DOHH2 (cell line): ENCODE results near the gene MAZ.

ENCODE experiments used
- H3F3A ChIP-seq: fragments of 200-600 bp; sonication (generic), shearing (Covaris generic); 2 replicates; pipeline ENCODE4 v1.6.0; 2016; ENCODE audit warnings: antibody characterized with exemption, mild to moderate bottlenecking; ENCODE audit not compliant: control insufficient read depth, insufficient read depth
- H3K27ac ChIP-seq: fragments of 200-600 bp; sonication (generic); 2 replicates; pipeline ENCODE4 v1.5.1; 2014; ENCODE audit warnings: low read depth, mild to moderate bottlenecking, low read length, moderate library complexity
- H3K27me3 ChIP-seq: fragments of 200-600 bp; sonication (generic); 2 replicates; pipeline ENCODE4 v1.6.1; 2014; ENCODE audit warnings: mild to moderate bottlenecking, low read length, mixed read lengths; ENCODE audit not compliant: control insufficient read depth
- H3K36me3 ChIP-seq: fragments of 200-600 bp; sonication (generic); 2 replicates; pipeline ENCODE4 v1.6.1; 2014; ENCODE audit warnings: mild to moderate bottlenecking, low read length, moderate library complexity, mixed read lengths; ENCODE audit not compliant: control insufficient read depth
- H3K4me1 ChIP-seq: fragments of 200-600 bp; sonication (generic); 2 replicates; pipeline ENCODE4 v1.6.1; 2014; ENCODE audit warnings: mild to moderate bottlenecking, low read length, mixed read lengths; ENCODE audit not compliant: control insufficient read depth
- H3K4me2 ChIP-seq: fragments of 200-600 bp; sonication (generic); 2 replicates; pipeline ENCODE4 v1.6.0; 2014; ENCODE audit warnings: mild to moderate bottlenecking, low read length, moderate library complexity
- H3K4me3 ChIP-seq: fragments of 200-600 bp; sonication (generic); 2 replicates; pipeline ENCODE4 v1.5.1; 2014; ENCODE audit warnings: mild to moderate bottlenecking, low read length, mixed read lengths
- H3K79me2 ChIP-seq: fragments of 200-600 bp; sonication (generic); 2 replicates; pipeline ENCODE4 v1.6.1; 2014; ENCODE audit warnings: mild to moderate bottlenecking, low read length, mixed read lengths; ENCODE audit not compliant: control insufficient read depth
- H3K9me2 ChIP-seq: fragments of 200-600 bp; sonication (generic); replicated peaks from 2 replicates; pipeline ENCODE4 v1.6.1; 2014; ENCODE audit warnings: mild to moderate bottlenecking, low read length, mixed read lengths; ENCODE audit not compliant: control insufficient read depth
- H3K9me3 ChIP-seq: fragments of 200-600 bp; sonication (generic); 2 replicates; pipeline ENCODE4 v1.6.1; 2014; ENCODE audit warnings: antibody characterized with exemption, low read length, mixed read lengths; ENCODE audit not compliant: control insufficient read depth, insufficient read depth
- H4K20me1 ChIP-seq: fragments of 200-600 bp; sonication (generic); 2 replicates; pipeline ENCODE4 v1.6.0; 2014; ENCODE audit warnings: low read depth, mild to moderate bottlenecking, antibody characterized with exemption, low read length, moderate library complexity; ENCODE audit not compliant: control insufficient read depth, insufficient read depth
- CTCF ChIP-seq: fragments of 200-600 bp; sonication (generic); IDR thresholded peaks from one replicate; pipeline ENCODE4 v1.5.1; 2014; ENCODE audit warnings: antibody characterized with exemption, mild to moderate bottlenecking, low read depth, low read length; ENCODE audit not compliant: poor library complexity, severe bottlenecking
- EZH2phosphoT487 ChIP-seq: fragments of 200-600 bp; sonication (generic); IDR thresholded peaks from 2 replicates; pipeline ENCODE4 v1.6.1; 2017; ENCODE audit warnings: borderline replicate concordance, mild to moderate bottlenecking, antibody characterized with exemption, low read length, moderate library complexity, mixed read lengths

Gene MAZ

DNA sequence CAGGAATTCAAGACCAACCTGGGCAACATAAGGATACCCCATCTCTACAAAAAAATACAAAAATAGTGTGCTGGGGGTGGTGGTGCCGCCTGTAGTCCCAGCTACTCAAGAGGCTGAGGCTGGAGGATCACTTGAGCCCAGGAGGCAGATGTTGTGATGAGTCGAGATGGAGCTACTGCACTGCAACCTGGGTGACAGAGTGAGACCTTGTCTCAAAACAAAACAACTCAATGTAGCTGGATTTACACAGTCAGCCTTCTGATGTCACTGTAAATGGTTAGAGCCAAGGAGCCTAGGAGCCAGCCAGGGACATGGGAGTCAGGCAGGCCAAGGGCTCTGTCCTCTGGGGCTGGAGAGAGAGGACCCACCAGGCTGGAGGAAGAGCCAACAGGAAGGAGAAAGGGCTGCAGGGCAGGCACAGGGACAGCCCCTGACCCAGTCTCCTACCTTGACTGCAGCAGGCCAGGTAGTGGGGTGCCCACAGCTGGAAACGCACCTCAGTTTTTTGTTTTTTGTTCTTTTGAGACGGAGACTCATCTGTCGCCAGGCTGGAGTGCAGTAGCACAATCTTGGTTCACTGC lies 48.3 kb downstream of the MAZ start:
- H3F3A ChIP-seq: no peaks in the 10 kb centered on the region
- H3K36me3 ChIP-seq: peaks cover 7% of the 10 kb centered on the region; the same call in 1 of the 2 replicates
- H3K9me2 ChIP-seq: no peaks in the 10 kb centered on the region

GRCh38 chr16:29857133-29857760 lies 50.9 kb downstream of the MAZ start:
- H3K4me3 ChIP-seq: no peak overlapping the region
- no peak for TF ChIP-seq CTCF
- no peak for TF ChIP-seq EZH2phosphoT487
- H3K27ac ChIP-seq: no peak overlapping the region
- no peaks in the 10 kb centered on the region for H4K20me1 ChIP-seq
- peaks cover 14% of the 10 kb centered on the region for H3K79me2 ChIP-seq
- H3K27me3 ChIP-seq: no peaks in the 10 kb centered on the region
- no peaks in the 10 kb centered on the region for H3F3A ChIP-seq
- peaks cover 20% of the 10 kb centered on the region for H3K36me3 ChIP-seq
- no peaks in the 10 kb centered on the region for H3K9me2 ChIP-seq
- no peak overlapping the region for H3K4me2 ChIP-seq
- H3K4me1 ChIP-seq: peaks cover 4% of the 10 kb centered on the region
- no peaks in the 10 kb centered on the region for H3K9me3 ChIP-seq

More for the DNA sequence above, 48.3 kb downstream of the MAZ start:
- no peaks in the 10 kb centered on the region for H3K4me1 ChIP-seq
- H3K9me3 ChIP-seq: no peaks in the 10 kb centered on the region
- TF ChIP-seq EZH2phosphoT487 (no peak), CTCF (no peak)
- no peak overlapping the region for H3K4me2 ChIP-seq
- H3K4me3 ChIP-seq: no peak overlapping the region
- no peaks in the 10 kb centered on the region for H3K79me2 ChIP-seq
- no peaks in the 10 kb centered on the region for H3K27me3 ChIP-seq
- H3K27ac ChIP-seq: no peak overlapping the region
- H4K20me1 ChIP-seq: no peaks in the 10 kb centered on the region

DNA sequence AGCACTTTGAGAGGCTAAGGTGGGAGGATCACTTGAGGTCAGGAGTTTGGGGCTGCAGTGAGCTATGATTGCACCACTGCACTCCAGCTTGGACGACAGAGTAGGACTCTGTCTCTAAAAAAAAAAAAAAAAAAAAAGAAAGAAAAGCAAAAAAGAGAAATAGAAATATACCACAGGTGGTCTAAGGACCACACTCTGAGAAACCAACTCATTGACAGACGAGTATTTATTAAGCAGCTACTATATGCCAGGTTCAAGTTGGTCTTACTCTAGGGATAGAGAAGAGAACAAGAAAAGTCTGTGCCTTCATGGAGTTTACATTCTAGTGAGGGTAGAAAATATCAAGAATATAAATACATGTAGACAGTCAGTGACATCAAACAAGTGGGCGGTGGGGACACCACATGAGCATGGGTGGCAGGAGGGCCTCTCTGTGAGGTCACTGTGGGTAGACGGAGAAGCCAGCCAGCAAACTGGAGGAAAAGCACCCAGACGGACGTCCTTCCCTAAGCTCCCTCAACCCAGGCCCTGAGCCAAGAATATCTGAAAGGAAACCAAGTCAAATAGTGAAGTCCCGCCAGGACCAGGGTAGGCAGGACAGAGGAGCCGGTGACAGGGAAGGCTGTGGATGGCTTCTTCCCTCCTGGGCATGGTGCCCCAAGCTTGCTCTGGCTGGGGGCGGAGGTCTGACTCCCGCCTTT lies 52.0 kb downstream of the MAZ start:
- Histone ChIP-seq H3K27ac (no peak overlapping the region), H3K4me1 (peaks cover 5% of the 10 kb centered on the region), H3K4me3 (no peak overlapping the region), H3K4me2 (no peak overlapping the region), H3K79me2 (peaks cover 21% of the 10 kb centered on the region), H3K9me2 (no peaks in the 10 kb centered on the region), H3K36me3 (peaks cover 23% of the 10 kb centered on the region), H3K9me3 (no peaks in the 10 kb centered on the region), H4K20me1 (no peaks in the 10 kb centered on the region), H3F3A (no peaks in the 10 kb centered on the region), H3K27me3 (no peaks in the 10 kb centered on the region)
- TF ChIP-seq CTCF: no peak
- no peak for TF ChIP-seq EZH2phosphoT487
